NCI-H2107 treated with DMSO at 0.1 percent for 48 hours (cell line): ENCODE data around the gene ETS1.

Source experiments
- DNase-seq: peaks from one replicate; lab custom pipeline; 2025; ENCODE audit not compliant: unreplicated experiment; lab: John Stamatoyannopoulos, UW

Gene ETS1

GRCh38 chr11:128595221-128595620 lies 7.9 kb upstream of the ETS1 start:
- no peak for DNase-seq

- DNase-seq, result no peak
Observed at GRCh38 chr11:128594226-128594625, 6.9 kb upstream of the ETS1 start.

GRCh38 chr11:128593281-128593680 lies 5.9 kb upstream of the ETS1 start:
- no peak for DNase-seq

- no peak for DNase-seq
Observed at GRCh38 chr11:128592454-128592853, 5.1 kb upstream of the ETS1 start.

GRCh38 chr11:128590587-128590986 lies 3.2 kb upstream of the ETS1 start:
- no peak for DNase-seq

GRCh38 chr11:128589998-128590397 lies 2.6 kb upstream of the ETS1 start:
- DNase-seq, result no peak

- no peak for DNase-seq
Observed at GRCh38 chr11:128588093-128588492, 735 bp upstream of the ETS1 start.

- DNase-seq, result no peak
Observed at GRCh38 chr11:128586689-128587088, 669 bp downstream of the ETS1 start.

GRCh38 chr11:128585498-128586238 lies 1.7 kb downstream of the ETS1 start:
- DNase-seq, result no peak

GRCh38 chr11:128584253-128584652 lies 3.1 kb downstream of the ETS1 start:
- DNase-seq, result no peak

GRCh38 chr11:128582496-128583366 lies 4.6 kb downstream of the ETS1 start:
- DNase-seq, result no peak

- no peak for DNase-seq
Observed at GRCh38 chr11:128581561-128582272, 5.6 kb downstream of the ETS1 start.

- DNase-seq, result no peak
Observed at GRCh38 chr11:128580612-128581011, 6.7 kb downstream of the ETS1 start.

GRCh38 chr11:128579798-128580504 lies 7.4 kb downstream of the ETS1 start:
- no peak for DNase-seq

- no peak for DNase-seq
Observed at GRCh38 chr11:128576555-128576954, 10.8 kb downstream of the ETS1 start.

- no peak for DNase-seq
Observed at GRCh38 chr11:128575961-128576350, 11.4 kb downstream of the ETS1 start.

- DNase-seq, result no peak
Observed at GRCh38 chr11:128575174-128575960, 12.0 kb downstream of the ETS1 start.

GRCh38 chr11:128574576-128575011 lies 12.8 kb downstream of the ETS1 start:
- DNase-seq, result no peak

GRCh38 chr11:128573638-128574037 lies 13.7 kb downstream of the ETS1 start:
- DNase-seq, result no peak

GRCh38 chr11:128572965-128573364 lies 14.4 kb downstream of the ETS1 start:
- DNase-seq, result no peak
